HG02571 (cell line): ENCODE results near the gene PEAK1.
"Not testable (repeated sequence)": the region's sequence is repeated elsewhere in the genome, so short reads cannot be mapped to it uniquely, and the experiment has no call there.

ENCODE experiments used
- ATAC-seq: cut with Tn5 transposase; IDR thresholded peaks from one replicate; pipeline ENCODE4 v1.9.1; 2021; ENCODE audit warnings: mild to moderate bottlenecking, moderate library complexity; ENCODE audit not compliant: unreplicated experiment

The PEAK1 gene

DNA sequence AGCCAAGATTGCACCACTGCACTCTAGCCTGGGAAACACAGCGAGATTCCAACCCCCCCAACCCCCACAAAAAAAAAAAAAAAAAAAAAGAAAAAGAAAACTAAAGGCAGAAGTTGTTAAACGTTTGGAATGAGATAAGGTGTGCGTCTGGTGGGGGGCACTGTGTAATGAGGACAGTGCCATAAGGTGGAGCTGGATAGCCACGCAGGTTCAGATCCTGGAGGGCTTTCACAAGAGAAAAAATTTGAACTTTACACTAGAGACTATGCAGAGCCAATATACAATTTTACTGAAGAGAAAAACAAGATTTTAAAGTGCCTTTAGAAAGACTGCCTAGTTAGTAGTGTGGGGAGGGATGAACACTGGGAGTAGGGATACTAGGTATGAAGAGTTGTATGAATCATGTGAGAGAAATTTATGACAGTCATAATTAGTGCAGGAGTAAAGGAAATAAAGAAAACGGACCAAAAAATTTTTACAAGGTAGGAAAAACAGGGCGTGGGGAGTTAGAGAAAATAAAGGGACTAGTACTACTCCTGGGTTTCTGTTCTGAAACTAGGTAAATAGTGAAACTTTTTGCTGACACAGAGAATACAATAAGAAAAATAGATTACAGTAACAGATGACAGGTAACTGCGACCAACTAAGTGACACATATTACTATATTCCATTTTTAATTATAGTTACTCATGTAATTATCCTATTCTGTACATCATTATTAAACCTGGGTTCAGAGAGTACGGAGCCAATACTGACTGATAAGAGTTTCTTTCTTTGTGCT lies 108.1 kb downstream of the PEAK1 start:
- no peak for ATAC-seq

DNA sequence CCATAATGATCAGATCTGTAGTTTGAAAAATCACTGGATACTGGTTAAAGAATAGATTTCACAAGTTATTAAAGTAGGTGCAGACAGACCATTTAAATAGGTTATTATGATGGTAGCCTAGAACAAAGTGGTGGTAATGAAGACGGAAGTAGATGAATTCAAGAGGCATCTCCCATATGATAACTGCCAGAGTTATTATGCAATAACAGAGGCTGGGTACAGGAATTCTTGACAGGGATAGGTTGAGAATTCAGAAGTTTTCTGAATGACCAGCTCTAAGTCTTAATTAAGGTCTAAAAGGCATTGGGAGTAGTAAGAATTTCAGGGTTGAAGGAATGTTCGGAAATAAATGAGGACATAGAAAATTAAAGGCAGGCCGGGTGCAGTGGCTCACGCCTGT lies 108.9 kb downstream of the PEAK1 start:
- no peak for ATAC-seq

DNA sequence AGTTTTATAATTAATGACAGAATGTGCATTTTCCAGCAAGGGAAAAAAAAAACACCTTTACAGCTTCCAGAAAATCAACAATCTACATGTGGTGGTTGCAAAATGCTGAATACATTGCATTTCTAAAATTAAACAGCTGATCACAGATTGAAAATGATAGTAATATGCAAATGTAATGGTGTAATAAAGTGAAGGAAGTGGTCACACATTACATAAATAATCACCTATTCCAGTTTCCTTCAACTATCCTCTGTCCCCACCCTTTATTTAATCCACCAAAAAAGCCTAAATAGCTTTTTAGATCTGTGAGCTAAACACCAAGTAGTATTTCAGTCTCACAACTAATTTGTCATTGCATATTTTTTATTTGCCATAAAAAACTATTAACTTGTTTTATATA lies 110.5 kb downstream of the PEAK1 start:
- no peak for ATAC-seq

DNA sequence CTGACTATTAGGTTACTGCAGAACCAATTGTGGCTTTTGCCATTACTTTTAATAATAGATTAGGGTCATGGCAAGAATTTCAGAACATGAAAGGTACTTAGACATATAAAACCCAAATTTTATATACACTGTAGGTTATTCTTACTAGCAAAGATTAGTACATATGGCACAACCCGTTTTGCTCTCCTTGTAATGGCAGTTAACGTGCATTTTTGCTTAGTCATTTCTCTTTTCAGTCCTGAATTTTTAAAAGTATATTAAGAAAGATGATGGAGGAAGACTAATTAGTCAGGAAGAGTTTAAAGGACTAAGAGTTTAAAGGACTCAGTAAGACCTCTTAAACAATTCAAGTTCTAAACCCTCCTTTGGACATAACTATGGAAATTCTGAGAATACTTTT lies 114.0 kb downstream of the PEAK1 start:
- no peak for ATAC-seq

DNA sequence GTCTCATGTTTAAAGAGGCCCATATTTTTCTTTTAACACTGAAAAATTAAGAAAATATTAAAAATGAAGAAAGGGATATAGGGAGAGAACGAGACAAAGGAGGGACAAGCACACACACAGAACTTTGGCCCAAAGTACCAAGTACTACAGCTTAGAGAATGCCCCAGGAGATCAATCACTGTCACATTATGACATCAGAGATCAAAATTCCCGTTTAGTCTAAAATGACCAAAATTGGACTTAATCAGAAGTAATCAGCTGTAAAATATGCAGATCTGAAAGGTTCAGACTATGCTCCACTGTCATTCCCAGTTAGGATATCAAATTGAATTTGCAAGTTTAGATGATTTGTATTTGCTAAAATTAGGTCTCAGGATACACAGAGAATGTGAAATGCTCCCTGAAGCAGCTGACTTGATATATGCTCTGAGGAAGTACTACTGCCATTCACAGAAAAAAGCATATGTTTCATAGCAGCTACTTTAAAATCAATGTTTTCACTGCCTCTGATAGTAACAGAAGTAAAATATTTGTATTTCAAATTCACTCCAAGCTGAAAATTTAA lies 123.0 kb downstream of the PEAK1 start:
- no peak for ATAC-seq

DNA sequence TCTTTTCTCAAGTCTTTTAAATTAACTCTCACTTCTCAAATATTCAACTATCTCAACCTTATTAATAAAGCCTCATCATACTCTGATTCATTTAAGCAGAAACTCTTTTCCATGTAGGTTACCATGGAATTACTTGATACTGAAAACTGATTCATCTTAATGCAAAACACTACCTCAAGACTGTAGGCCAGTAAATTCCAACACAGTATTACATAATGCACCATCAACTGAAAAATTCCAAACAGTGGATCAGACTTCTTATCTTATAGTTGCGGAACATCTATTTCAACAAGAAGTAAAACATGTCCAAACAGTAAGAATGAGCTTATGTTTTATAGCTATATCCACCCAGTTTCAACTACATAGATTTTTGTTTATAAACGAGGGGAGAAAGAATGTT lies 124.5 kb downstream of the PEAK1 start:
- no peak for ATAC-seq

DNA sequence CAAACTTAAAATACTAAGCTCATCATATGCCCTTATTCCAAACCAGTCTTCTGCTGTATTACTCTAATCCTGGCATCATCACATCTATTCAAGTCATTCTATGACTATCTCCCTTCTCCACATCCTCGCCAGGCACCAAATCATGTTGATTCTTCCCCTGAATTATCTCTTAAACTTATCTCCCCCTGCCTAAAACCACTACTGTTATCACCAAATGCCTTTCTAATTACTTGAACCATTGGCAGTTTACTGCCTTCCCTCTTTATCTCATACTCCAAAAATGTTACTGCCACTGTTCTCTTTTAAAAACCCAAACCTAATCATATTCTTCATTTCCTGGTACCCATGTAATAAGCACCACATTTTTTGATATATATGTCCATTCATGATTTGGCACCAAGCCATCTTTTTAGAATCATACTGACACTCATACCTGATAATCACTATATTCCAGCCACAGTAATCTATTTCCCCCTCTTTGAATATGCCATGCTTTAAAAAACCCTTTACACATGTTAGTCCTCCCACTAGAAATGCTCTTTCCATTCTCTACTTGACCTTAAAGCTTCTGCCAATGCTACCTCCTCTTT lies 126.8 kb downstream of the PEAK1 start:
- no peak for ATAC-seq

DNA sequence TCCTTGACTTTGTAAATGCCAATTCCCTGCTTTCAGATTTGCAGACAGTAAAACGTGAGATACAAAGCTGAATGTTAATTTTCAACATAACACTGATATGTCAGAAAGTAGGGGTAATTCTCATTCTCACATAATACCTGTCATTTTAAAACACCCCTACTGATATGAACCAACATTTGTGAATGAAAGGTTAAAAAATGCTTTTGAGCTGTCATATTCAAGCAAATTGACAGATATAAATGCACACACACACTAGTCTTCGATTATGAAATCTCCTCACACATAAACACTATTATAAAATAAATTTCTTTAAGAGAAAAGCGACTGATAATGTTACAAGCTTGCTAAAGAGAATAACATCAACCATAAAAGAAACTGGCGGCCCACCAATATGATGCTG lies 128.8 kb downstream of the PEAK1 start:
- ATAC-seq: no peak

DNA sequence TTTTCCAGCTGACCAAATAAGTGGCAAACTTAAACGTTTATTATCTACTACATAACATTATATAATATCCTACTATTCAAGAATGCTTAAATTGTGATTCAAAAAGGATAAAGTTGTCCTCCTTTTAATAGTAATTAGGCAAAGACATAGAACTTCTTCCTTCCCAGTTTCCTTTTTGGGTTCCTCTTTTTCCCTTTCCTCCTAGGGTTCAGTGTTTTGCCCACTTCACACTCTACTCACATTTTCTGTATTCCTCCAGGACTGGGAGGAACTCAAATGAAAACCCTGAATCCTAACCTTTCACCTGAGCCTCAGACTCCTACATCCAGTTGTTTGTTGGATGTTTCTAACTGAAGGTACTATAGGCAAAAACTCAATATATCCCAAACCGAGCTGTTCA lies 132.5 kb downstream of the PEAK1 start:
- no peak for ATAC-seq

DNA sequence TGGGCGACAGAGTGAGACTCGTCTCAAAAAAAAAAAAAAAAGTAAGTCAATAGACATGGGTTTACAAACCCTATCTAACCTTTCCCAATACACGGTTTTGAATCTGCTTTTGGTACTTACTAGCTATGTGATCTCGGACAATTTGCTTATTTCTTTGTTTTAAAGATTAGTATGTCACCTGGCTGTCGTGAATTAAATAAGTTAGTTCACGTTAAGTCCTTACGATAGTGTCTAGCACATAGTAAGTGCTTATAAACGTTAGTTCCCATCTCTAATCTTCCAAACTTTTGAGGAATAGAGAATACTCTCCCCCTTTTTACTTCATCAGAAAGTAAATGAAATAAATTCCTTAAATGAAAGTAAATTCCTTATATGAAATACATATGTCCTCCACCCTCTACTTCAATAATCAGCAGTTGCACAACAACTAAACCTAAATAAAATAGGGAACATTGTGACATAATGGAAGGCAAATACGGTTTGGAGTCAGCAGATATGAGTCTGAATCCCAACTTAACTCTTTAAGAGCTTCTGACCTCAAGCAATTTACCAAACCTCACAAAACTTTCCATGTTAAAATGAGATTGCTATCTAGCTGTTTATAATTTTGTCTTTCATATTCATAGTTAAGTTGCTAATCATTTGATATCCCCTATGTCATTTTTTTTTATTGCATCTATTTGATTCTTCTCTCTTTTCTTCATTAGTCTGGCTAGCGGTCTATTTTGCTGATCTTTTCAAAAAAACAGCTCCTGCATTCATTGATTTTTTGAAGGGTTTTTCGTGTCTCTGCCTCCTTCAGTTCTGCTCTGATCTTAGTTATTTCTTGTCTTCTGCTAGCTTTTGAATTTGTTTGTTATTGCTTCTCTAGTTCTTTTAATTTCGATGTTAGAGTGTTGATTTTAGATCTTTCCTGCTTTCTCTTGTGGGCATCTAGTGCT lies 134.6 kb downstream of the PEAK1 start:
- ATAC-seq: no peak

DNA sequence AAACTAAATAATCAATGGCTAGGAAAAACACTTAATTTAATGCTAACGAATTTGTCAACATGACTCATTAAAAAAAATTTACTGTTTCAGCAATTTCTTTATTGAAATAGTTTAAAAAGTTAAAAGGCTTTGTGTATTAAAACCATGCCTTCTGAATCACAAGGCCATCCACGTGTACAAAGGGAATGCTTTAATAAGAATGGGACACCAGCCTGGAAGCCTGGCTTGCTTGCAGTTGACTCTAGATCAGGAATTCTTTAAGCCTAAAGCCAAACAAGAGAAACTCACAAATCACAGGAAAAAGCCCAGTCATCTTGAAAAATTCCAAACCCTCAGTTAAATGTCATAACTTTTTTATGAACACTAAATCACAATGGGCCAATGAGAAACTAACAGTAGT lies 137.6 kb downstream of the PEAK1 start:
- ATAC-seq: no peak

DNA sequence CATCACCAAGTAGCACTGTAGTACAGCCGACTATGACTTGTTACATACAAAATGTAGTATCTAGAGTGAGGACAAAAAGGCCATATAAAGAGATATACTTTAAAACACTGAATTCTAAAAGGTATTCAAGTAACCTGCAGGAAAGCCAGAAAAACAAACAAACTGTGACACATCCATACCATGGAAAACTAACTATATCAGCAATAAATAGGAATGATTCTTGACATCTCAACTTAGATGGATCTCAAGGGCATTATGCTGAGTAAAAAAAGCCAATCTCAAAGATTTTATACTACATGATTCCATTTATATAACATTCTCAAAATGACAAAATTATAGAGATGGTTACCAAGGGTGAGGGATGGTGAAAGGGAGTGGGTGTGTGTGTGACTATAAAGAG lies 143.0 kb downstream of the PEAK1 start:
- ATAC-seq: no peak

DNA sequence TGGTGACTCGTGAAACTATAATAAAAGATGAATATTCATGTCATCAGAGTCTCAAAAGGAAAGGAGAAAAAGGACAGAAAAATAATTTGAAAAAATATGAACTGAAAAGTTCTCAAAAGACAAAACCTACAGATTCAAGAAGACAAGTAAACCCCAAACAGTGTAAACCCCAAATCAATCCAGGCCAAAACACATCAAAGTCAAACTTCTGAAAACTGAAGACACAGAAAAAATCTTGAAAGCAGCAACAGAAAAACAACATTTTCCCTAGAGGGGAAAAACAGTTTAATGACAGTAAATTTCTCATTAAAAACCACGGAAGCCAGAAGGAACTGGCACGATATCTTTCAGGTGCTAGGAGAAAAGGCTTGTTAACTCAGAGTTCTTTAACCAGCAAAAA lies 143.8 kb downstream of the PEAK1 start:
- no peak for ATAC-seq

DNA sequence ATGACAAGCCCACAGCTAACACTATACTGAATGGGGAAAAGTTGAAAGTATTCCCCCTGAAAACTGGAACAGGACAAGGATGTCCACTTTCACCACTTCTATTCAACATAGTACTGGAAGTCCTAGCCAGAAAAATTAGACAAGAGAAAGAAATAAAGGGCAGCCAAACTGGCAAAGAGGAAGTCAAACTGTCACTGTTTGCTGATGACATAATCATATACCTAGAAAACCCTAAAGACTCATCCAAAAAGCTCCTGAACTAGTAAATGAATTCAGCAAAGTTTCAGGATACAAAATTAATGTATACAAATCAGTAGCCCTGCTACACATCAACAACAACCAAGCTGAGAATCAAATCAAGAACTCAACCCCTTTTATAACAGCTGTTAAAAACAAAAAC lies 146.8 kb downstream of the PEAK1 start:
- ATAC-seq: not testable (repeated sequence)

DNA sequence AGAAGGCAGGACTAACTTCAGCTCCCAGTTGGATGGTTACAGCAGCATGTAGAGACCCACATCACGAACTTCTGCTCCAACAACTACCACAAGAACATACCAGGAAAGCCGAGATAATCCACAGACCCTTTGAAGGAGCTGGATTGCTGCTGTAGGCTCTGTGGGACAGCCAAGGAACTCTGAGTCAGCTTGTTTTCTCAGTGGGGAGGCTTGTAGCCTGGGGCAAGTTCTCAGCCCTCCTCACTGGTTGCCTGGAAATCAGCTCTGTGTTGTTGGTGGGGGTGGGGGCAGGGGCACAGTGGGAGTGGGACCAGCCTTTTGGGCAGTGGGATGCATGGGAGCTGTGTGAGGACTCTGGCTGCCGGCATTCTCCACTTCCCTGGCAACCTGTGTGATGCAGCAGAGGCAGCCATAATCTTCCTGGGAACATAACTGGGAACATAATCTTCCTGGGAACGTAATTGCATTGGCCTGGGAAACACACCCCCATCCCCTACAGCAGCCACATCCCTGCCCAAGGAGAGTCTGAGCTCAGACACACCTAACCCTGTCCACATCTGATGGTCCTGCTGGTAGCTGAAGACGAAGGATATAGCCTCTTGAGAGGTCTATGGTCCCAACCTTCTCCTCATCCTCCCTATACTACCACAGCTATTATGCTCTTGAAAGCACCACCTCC lies 153.1 kb downstream of the PEAK1 start:
- ATAC-seq: no peak

DNA sequence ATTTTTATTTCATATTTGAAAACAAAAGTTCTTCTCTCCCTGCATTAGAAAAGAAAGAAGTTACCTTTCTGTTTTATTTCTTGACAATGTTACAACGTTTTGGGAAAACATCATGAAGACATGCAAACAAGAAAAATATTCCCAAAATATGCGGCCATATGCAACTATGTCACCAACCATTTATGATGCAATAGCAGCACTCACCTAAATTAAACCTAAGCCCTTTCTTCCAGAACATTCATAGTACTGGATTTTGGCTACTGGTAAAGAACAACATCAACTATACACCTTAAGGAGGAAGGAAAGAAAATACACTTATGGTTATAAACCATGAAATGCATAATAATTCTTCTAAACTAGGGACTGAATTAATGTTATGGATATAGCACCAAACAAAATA lies 164.5 kb downstream of the PEAK1 start:
- ATAC-seq: no peak

DNA sequence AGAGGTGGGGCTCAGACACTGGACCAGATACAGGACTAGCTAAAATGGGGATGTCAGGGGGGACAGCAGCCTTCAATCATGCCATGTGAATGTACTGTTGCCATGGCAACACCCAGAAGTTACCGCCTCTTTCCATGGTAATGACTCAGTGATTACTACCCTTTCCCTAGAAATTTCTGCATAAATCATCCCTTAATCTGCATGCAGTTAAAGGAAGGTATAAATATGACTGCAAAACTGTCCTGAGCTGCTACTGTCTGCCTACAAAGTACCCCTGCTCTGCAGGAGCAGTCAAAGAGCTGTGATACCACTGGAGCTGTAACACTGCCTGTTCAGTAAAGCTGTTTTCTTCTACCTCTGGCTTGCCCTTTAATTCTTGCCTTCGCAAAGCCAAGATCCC lies 168.2 kb downstream of the PEAK1 start:
- ATAC-seq: no peak

DNA sequence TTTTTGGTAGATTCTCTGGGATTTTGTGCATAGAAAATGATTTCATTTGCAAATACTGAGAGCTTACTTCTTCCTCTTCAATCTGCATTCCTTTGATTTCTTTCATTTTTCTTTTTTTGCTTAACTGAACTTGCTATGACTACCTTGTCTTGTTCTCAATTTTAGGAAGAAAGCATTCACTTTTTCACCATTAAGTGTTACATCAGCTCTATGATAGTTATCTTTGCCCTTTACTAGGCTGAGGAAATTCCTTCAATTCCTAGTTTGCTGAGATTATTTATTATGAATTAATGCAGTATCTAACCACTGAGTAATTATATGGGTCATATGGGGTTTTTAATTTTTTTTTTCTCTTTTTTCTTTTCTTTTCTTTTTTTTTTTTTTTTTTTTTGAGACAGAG lies 172.8 kb downstream of the PEAK1 start:
- no peak for ATAC-seq

DNA sequence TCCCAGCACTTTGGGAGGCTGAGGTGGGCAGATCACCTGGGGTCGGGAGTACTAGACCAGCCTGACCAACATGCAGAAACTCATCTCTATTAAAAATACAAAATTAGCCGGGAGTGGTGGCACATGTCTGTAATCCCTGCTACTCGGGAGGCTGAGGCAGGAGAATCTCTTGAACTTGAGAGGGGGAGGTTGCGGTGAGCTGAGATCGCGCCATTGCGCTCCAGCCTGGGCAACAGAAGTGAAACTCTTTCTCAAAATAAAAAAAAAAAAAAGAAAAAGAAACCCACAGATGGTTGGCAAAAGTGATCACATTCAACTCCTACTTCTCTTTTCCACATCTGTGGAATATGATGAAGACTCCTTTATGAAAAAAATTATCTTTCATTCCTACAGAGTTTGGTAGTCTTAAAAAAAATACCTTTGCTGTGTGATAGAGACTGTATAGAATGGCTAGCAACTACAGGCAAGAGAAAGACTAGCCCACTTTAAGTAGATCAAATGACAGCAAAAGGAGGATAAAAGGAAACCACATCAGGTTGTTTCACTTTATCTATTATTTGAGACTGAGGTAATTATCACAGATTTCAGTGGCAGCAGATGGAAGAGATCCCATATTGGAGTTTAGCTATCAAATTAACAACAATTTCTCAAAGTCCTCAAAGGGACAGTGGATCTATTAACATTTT lies 176.0 kb downstream of the PEAK1 start:
- no peak for ATAC-seq

DNA sequence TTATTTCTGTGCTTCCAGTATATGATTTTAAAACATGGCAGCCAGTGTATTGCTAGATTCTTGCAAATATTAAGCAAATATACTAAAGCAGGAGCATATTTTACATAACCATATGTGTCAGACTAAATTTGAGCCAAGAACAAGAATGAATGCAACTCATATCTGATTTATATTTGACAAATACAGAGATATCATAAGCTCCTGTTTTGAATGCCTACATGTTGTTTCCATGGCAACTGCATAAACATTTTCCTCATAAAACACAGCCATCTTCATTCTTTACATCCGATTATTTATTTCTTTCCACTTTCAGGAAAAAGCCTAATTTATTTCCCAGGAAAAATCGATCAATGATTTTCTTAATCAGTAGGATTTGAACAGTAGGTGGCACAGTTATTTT lies 176.8 kb downstream of the PEAK1 start:
- ATAC-seq: no peak
